HCT116 (cell line): Measurements from ENCODE around the gene TRMT13. TPM values are rescaled to one million over a fixed set of nuclear protein-coding genes. Genes with fewer than 3 reads are reported as not detected.

Source experiments
- ATAC-seq: fragments of 200-7000 bp; cut with Tn5 transposase; 2 replicates; pipeline ENCODE4 v1.9.1; 2020; ENCODE audit warnings: mild to moderate bottlenecking, moderate library complexity
- BruUV-seq: library from RNA; stranded (reverse); fragments of 400-500 nt; replicated peaks from 2 replicates; lab custom pipeline; 2021; lab: Mats Ljungman, UMichigan
- CTCF ChIA-PET: fragments of 300-600 bp; sonication (Branson Sonifier 250); formaldehyde crosslinking; loops from one replicate; lab custom pipeline; 2021; ENCODE audit warnings: antibody characterized with exemption; lab: Charles Lee
- POLR2A ChIA-PET: fragments of 300-600, 350-600 bp; sonication (Branson Sonifier 250); formaldehyde crosslinking; loops from one replicate; lab custom pipeline; 2021; ENCODE audit warnings: antibody characterized with exemption; lab: Charles Lee
- RAD21 ChIA-PET, 2 experiments: fragments of 300-600 bp; sonication (Branson Sonifier 250); formaldehyde crosslinking; loops; one replicate each; lab custom pipeline; 2023; ENCODE audit warnings: low total read pairs in 2 of 2; ENCODE audit not compliant: uncharacterized antibody in 2 of 2, unreplicated experiment in 2 of 2, low non-redundant PET in 1 of 2; lab: Charles Lee
- DNase-seq: peaks from one replicate; pipeline ENCODE4 v3.0.0-alpha.2; 2010; ENCODE audit warnings: low read depth, low spot score
- H2AFZ ChIP-seq: fragments of 200-600 bp; shearing (Covaris generic), sonication (generic); 2 replicates; pipeline ENCODE4 v1.6.1; 2017; ENCODE audit warnings: low read depth, mixed run types, mixed read lengths, antibody characterized with exemption, low read length; ENCODE audit not compliant: poor library complexity, severe bottlenecking
- H3K27ac ChIP-seq: 2 replicates; pipeline ENCODE4 v1.5.1; 2012; ENCODE audit warnings: low read depth, low read length
- H3K27me3 ChIP-seq: fragments of 200-600 bp; sonication (generic); 2 replicates; pipeline ENCODE4 v1.6.1; 2016; ENCODE audit warnings: mixed run types, low read length, mixed read lengths; ENCODE audit not compliant: insufficient read depth
- H3K36me3 ChIP-seq, 2 experiments: fragments of 200-500 bp in 1 of 2; fragments of 200-600 bp in 1 of 2; sonication (Bioruptor generic) in 1 of 2; sonication (generic) in 1 of 2; 2 replicates each; pipeline versions ENCODE4 v1.5.1 to v1.6.1; 2014 to 2016; ENCODE audit warnings: low read length in 2 of 2, inconsistent platforms in 1 of 2, mixed read lengths in 1 of 2, mixed run types in 1 of 2; ENCODE audit not compliant: insufficient read depth in 2 of 2, control insufficient read depth in 1 of 2
- H3K4me1 ChIP-seq, 2 experiments: fragments of 200-600 bp in 1 of 2; sonication (generic) in 1 of 2; 2 replicates each; pipeline versions ENCODE4 v1.5.1 to v1.6.1; 2012 to 2017; ENCODE audit warnings: low read length in 2 of 2, inconsistent platforms in 1 of 2, mild to moderate bottlenecking in 1 of 2, mixed read lengths in 1 of 2, mixed run types in 1 of 2, moderate library complexity in 1 of 2; ENCODE audit not compliant: insufficient read depth in 2 of 2, control insufficient read depth in 1 of 2
- H3K4me2 ChIP-seq: fragments of 200-600 bp; sonication (generic); 2 replicates; pipeline ENCODE4 v1.6.1; 2017; ENCODE audit warnings: mixed run types, low read length, mixed read lengths
- H3K4me3 ChIP-seq, 2 experiments: fragments of 200-600 bp in 1 of 2; sonication (generic) in 1 of 2; replicated peaks in 1 of 2; 2 replicates each; pipeline ENCODE4 v1.5.1; 2011 to 2016; ENCODE audit warnings: low read length in 2 of 2, control low read depth in 1 of 2, low read depth in 1 of 2, mild to moderate bottlenecking in 1 of 2, mixed read lengths in 1 of 2, mixed run types in 1 of 2
- H3K79me2 ChIP-seq: fragments of 200-600 bp; sonication (generic); 2 replicates; pipeline ENCODE4 v1.6.1; 2017; ENCODE audit warnings: mild to moderate bottlenecking, mixed run types, low read length, moderate library complexity, mixed read lengths; ENCODE audit not compliant: insufficient read depth
- H3K9ac ChIP-seq: fragments of 200-600 bp; sonication (generic); 2 replicates; pipeline ENCODE4 v1.6.1; 2016; ENCODE audit warnings: low read length, mixed read lengths
- H3K9me2 ChIP-seq: fragments of 200-600 bp; sonication (generic), shearing (Covaris generic); 2 replicates; pipeline ENCODE4 v1.6.1; 2017; ENCODE audit warnings: mixed run types, mild to moderate bottlenecking, moderate library complexity; ENCODE audit not compliant: insufficient read depth
- H3K9me3 ChIP-seq, 2 experiments: fragments of 200-500 bp in 1 of 2; fragments of 200-600 bp in 1 of 2; sonication (Bioruptor generic) in 1 of 2; sonication (generic) in 1 of 2; 2 replicates each; pipeline ENCODE4 v1.6.1; 2014 to 2017; ENCODE audit warnings: low read length in 2 of 2, mixed read lengths in 2 of 2, inconsistent platforms in 1 of 2, low read depth in 1 of 2, mild to moderate bottlenecking in 1 of 2, mixed run types in 1 of 2, moderate library complexity in 1 of 2; ENCODE audit not compliant: control insufficient read depth in 1 of 2, insufficient read depth in 1 of 2
- H4K20me1 ChIP-seq: fragments of 200-600 bp; sonication (generic), shearing (Covaris generic); 2 replicates; pipeline ENCODE4 v1.6.1; 2017; ENCODE audit warnings: mixed run types, mild to moderate bottlenecking, moderate library complexity; ENCODE audit not compliant: insufficient read depth
- CBX3 ChIP-seq: IDR thresholded peaks from 2 replicates; pipeline ENCODE4 v1.6.1; 2012; ENCODE audit warnings: low read depth
- CEBPB ChIP-seq: IDR thresholded peaks from 2 replicates; pipeline ENCODE4 v1.6.1; 2012; ENCODE audit warnings: low read depth
- CTCF ChIP-seq, 3 experiments: fragments of 200-600 bp in 1 of 3; sonication (generic) in 1 of 3; IDR thresholded peaks in 2 of 3; conservative IDR thresholded peaks in 1 of 3; 2 replicates each; pipeline ENCODE4 v1.5.1; 2012 to 2017; ENCODE audit warnings: low read depth in 2 of 3, low read length in 2 of 3, antibody characterized with exemption in 1 of 3, borderline replicate concordance in 1 of 3, control low read depth in 1 of 3, mild to moderate bottlenecking in 1 of 3, mixed read lengths in 1 of 3, mixed run types in 1 of 3, moderate library complexity in 1 of 3; ENCODE audit not compliant: insufficient read depth in 1 of 3
- EGR1 ChIP-seq: IDR thresholded peaks from 2 replicates; pipeline ENCODE4 v1.6.1; 2012; ENCODE audit warnings: low read depth
- EZH2phosphoT487 ChIP-seq: fragments of 200-600 bp; IDR thresholded peaks from 2 replicates; pipeline ENCODE4 v1.6.1; 2018; ENCODE audit warnings: antibody characterized with exemption, borderline replicate concordance
- FOSL1 ChIP-seq: IDR thresholded peaks from 2 replicates; pipeline ENCODE4 v1.6.1; 2012; ENCODE audit warnings: low read depth
- RAD21 ChIP-seq: IDR thresholded peaks from 2 replicates; pipeline ENCODE4 v1.6.1; 2012; ENCODE audit warnings: low read depth, mild to moderate bottlenecking
- REST ChIP-seq: IDR thresholded peaks from 2 replicates; pipeline ENCODE4 v1.6.1; 2012; ENCODE audit warnings: low read depth
- SRF ChIP-seq: IDR thresholded peaks from 2 replicates; pipeline ENCODE4 v1.6.1; 2012; ENCODE audit warnings: low read depth
- ZBTB33 ChIP-seq: IDR thresholded peaks from 2 replicates; pipeline ENCODE4 v1.6.1; 2011; ENCODE audit warnings: mild to moderate bottlenecking, low read length, moderate library complexity; ENCODE audit not compliant: insufficient replicate concordance; ENCODE audit errors: extremely low read depth
- ZFX ChIP-seq: fragments of 450-650 bp; IDR thresholded peaks from 2 replicates; pipeline ENCODE4 v1.6.1; 2017
- intact Hi-C: fragments of 100-400 bp; cut with micrococcal nuclease; formaldehyde crosslinking; loops from 2 replicates; pipeline ENCODE4 v1.10.0; 2022
- total RNA-seq: library from RNA; stranded (reverse); gene quantifications from one replicate; pipeline ENCODE4 v1.2.1, GENCODE V29; 2021; ENCODE audit not compliant: unreplicated experiment
- TF ChIP-seq, protein P1 (sequence below): IDR thresholded peaks from 2 replicates; pipeline ENCODE4 v1.6.1; 2012

TRMT13 gene
- total RNA-seq, 1 experiment from 2014 or later = 13.2 TPM

GRCh38 chr1:100146958-100147357, 14.0 kb downstream of the TRMT13 start (continued):
- TF ChIP-seq EZH2phosphoT487 (no peak), CEBPB (no peak), FOSL1 (no peak), RAD21 (no peak), CBX3 (no peak), SRF (no peak), ZBTB33 (no peak)

- ATAC-seq (0 out of 2 replicates have a peak, but pooled peaks have one; percentile 47), DNase-seq (no peak)
- BruUV-seq = TSS peak; percentile 13
- POLR2A ChIA-PET = no interaction called here
- H2AFZ ChIP-seq = no peak overlapping the region
- TF ChIP-seq ZFX = no peak
- no peak for TF ChIP-seq REST
- no peak for TF ChIP-seq EGR1
- peak in 1 of 3 experiments; percentile 23; a peak in 1 of 6 replicates for TF ChIP-seq CTCF (IDR thresholded peaks at IDR 0.05 in 2 of 3, conservative IDR thresholded peaks at IDR 0.05 in 1 of 3; ENCODE audit: borderline replicate concordance in 1 of 3, insufficient read depth in 1 of 3, low read depth in 2 of 3, low read length in 2 of 3)
- TF ChIP-seq, protein P1, sequence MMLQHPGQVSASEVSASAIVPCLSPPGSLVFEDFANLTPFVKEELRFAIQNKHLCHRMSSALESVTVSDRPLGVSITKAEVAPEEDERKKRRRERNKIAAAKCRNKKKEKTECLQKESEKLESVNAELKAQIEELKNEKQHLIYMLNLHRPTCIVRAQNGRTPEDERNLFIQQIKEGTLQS = no peak
- no peaks in the 10 kb centered on the region for H3K79me2 ChIP-seq
- no peaks in the 10 kb centered on the region for H3K9me2 ChIP-seq
- H4K20me1 ChIP-seq = no peaks in the 10 kb centered on the region
- no peak overlapping the region for H3K27ac ChIP-seq
- H3K9ac ChIP-seq = no peak overlapping the region
- no peak overlapping the region for H3K4me3 ChIP-seq
- H3K4me2 ChIP-seq = no peak overlapping the region
- H3K4me1 ChIP-seq = no peaks in the 10 kb centered on the region
- intact Hi-C loops = no loop called here
- CTCF ChIA-PET = no interaction called here
- RAD21 ChIA-PET = no interaction called here
- peaks cover 20 to 25% of the 10 kb centered on the region in 2 experiments; a peak in 3 of 4 replicates for H3K36me3 ChIP-seq
- no peaks in the 10 kb centered on the region for H3K9me3 ChIP-seq
- H3K27me3 ChIP-seq = no peaks in the 10 kb centered on the region
Measured at GRCh38 chr1:100147875-100148274, 14.9 kb downstream of the TRMT13 start.
